H7 (cell line): ENCODE data around the gene FEZF1. TPM values are rescaled to one million over a fixed set of nuclear protein-coding genes. Genes with fewer than 3 reads are reported as not detected.
"Not testable (repeated sequence)": the region's sequence is repeated elsewhere in the genome, so short reads cannot be mapped to it uniquely, and the experiment has no call there.

Experiments
- DNase-seq: peaks from one replicate; pipeline ENCODE4 v3.0.0; 2012
- H3K27me3 ChIP-seq: 2 replicates; pipeline ENCODE4 v1.6.0; 2011; ENCODE audit warnings: mild to moderate bottlenecking, low read length; ENCODE audit not compliant: control insufficient read depth, insufficient read depth
- H3K36me3 ChIP-seq: replicated peaks from 2 replicates; pipeline ENCODE4 v1.5.1; 2011; ENCODE audit warnings: low read length; ENCODE audit not compliant: control insufficient read depth, insufficient read depth
- H3K4me3 ChIP-seq: 2 replicates; pipeline ENCODE4 v1.5.1; 2011; ENCODE audit warnings: low read depth, mild to moderate bottlenecking, control low read depth, low read length, moderate library complexity; ENCODE audit not compliant: insufficient read depth
- total RNA-seq: library from RNA; depleted of rRNA; stranded (reverse); fragments of >200 nt; shearing (Covaris generic); gene quantifications from 2 replicates; pipeline ENCODE4 v1.2.3, GENCODE V29; 2014

Gene FEZF1
- total RNA-seq, 1 experiment from 2014 or later, result 5.0 TPM

GRCh38 chr7:122301858-122302760, 2.4 kb downstream of the FEZF1 start:
- Histone ChIP-seq H3K4me3 (no peak overlapping the region; the same call in 1 of the 2 replicates), H3K27me3 (peaks cover 92% of the 10 kb centered on the region), H3K36me3 (no peaks in the 10 kb centered on the region)
- DNase-seq, result peak; percentile 83

GRCh38 chr7:122300956-122301833, 3.4 kb downstream of the FEZF1 start:
- Histone ChIP-seq H3K4me3 (no peak overlapping the region), H3K27me3 (peaks cover 84% of the 10 kb centered on the region), H3K36me3 (no peaks in the 10 kb centered on the region)
- no peak for DNase-seq

- peaks cover 76% of the 10 kb centered on the region for H3K27me3 ChIP-seq
- peak overlapping the region; percentile 47 for H3K4me3 ChIP-seq
- peak; percentile 84 for DNase-seq
- no peaks in the 10 kb centered on the region for H3K36me3 ChIP-seq
Observed at GRCh38 chr7:122300211-122300932, 4.2 kb downstream of the FEZF1 start.

GRCh38 chr7:122299624-122300210, 4.8 kb downstream of the FEZF1 start:
- H3K36me3 ChIP-seq, result no peaks in the 10 kb centered on the region
- H3K4me3 ChIP-seq, result peak overlapping the region; percentile 47
- H3K27me3 ChIP-seq, result peaks cover 69% of the 10 kb centered on the region
- peak; percentile 75 for DNase-seq

GRCh38 chr7:122298618-122299017, 5.9 kb downstream of the FEZF1 start:
- DNase-seq, result no peak
- H3K4me3 ChIP-seq, result no peak overlapping the region

GRCh38 chr7:122298131-122298530, 6.4 kb downstream of the FEZF1 start:
- Histone ChIP-seq H3K27me3 (peaks cover 55% of the 10 kb centered on the region), H3K4me3 (no peak overlapping the region), H3K36me3 (no peaks in the 10 kb centered on the region)
- DNase-seq, result no peak

More at GRCh38 chr7:122298618-122299017, 5.9 kb downstream of the FEZF1 start:
- peaks cover 59% of the 10 kb centered on the region for H3K27me3 ChIP-seq
- H3K36me3 ChIP-seq, result no peaks in the 10 kb centered on the region

GRCh38 chr7:122291189-122291588, 13.4 kb downstream of the FEZF1 start:
- DNase-seq, result no peak
- no peaks in the 10 kb centered on the region for H3K27me3 ChIP-seq
- H3K36me3 ChIP-seq, result no peaks in the 10 kb centered on the region
- no peak overlapping the region for H3K4me3 ChIP-seq

- Histone ChIP-seq H3K4me3 (no peak overlapping the region), H3K27me3 (no peaks in the 10 kb centered on the region), H3K36me3 (no peaks in the 10 kb centered on the region)
- DNase-seq, result no peak
Observed at GRCh38 chr7:122290476-122290875, 14.1 kb downstream of the FEZF1 start.

GRCh38 chr7:122289426-122289825, 15.1 kb downstream of the FEZF1 start:
- H3K36me3 ChIP-seq, result no peaks in the 10 kb centered on the region
- no peak overlapping the region for H3K4me3 ChIP-seq
- no peaks in the 10 kb centered on the region for H3K27me3 ChIP-seq
- DNase-seq, result no peak

- DNase-seq, H3K36me3 ChIP-seq, H3K27me3 ChIP-seq: not testable (repeated sequence)
- H3K4me3 ChIP-seq, result peak overlapping the region; percentile 27; the same call in 1 of the 2 replicates
Observed at GRCh38 chr7:122284608-122285007, 19.9 kb downstream of the FEZF1 start.

- H3K27me3 ChIP-seq, result no peaks in the 10 kb centered on the region
- no peak overlapping the region for H3K4me3 ChIP-seq
- H3K36me3 ChIP-seq, result no peaks in the 10 kb centered on the region
- DNase-seq, result no peak
Observed at GRCh38 chr7:122273117-122273516, 31.4 kb downstream of the FEZF1 start.

GRCh38 chr7:122269241-122269640, 35.3 kb downstream of the FEZF1 start:
- no peaks in the 10 kb centered on the region for H3K36me3 ChIP-seq
- H3K27me3 ChIP-seq, result no peaks in the 10 kb centered on the region
- DNase-seq, result no peak
- H3K4me3 ChIP-seq, result no peak overlapping the region

GRCh38 chr7:122268101-122268500, 36.4 kb downstream of the FEZF1 start:
- H3K36me3 ChIP-seq, result no peaks in the 10 kb centered on the region
- no peak for DNase-seq
- no peak overlapping the region for H3K4me3 ChIP-seq
- no peaks in the 10 kb centered on the region for H3K27me3 ChIP-seq

- Histone ChIP-seq H3K4me3 (no peak overlapping the region), H3K27me3 (no peaks in the 10 kb centered on the region), H3K36me3 (no peaks in the 10 kb centered on the region)
- DNase-seq, result peak; percentile 16
Observed at GRCh38 chr7:122262246-122262645, 42.3 kb downstream of the FEZF1 start.
